Measurements from ENCODE around the gene FST.

GRCh38 chr5:53454719-53455000 lies 25.8 kb upstream of the FST start:
- TF ChIP-seq CTCF (conservative IDR thresholded peaks at IDR 0.05; ENCODE audit: low read depth, low read length) = no peak
- no peak for TF ChIP-seq EZH2 (IDR thresholded peaks at IDR 0.05; ENCODE audit: borderline replicate concordance, low read depth, low read length, poor library complexity, severe bottlenecking)

Data from A673 (cell line).